HEK293 (cell line): ENCODE data around the gene TSPEAR.

Source experiments
- CTCF ChIA-PET: fragments of 350-600 bp; formaldehyde crosslinking; extraction: SDS; loops from one replicate; lab custom pipeline; 2021; ENCODE audit warnings: antibody characterized with exemption; lab: Yijun Ruan, JAX
- POLR2A ChIA-PET: fragments of 300-600 bp; formaldehyde crosslinking; extraction: SDS; loops from one replicate; lab custom pipeline; 2020; ENCODE audit warnings: antibody characterized with exemption, inconsistent platforms; lab: Yijun Ruan, JAX
- H3K27ac ChIP-seq: fragments of 200-500 bp; sonication (Bioruptor generic); 2 replicates; pipeline ENCODE4 v1.5.1; 2014; ENCODE audit warnings: low read depth, low read length, control low read depth, inconsistent platforms; ENCODE audit errors: extremely low read depth
- H3K36me3 ChIP-seq, 2 experiments: fragments of 200-500 bp in 1 of 2; sonication (Bioruptor generic) in 1 of 2; 1 replicate in 1 of 2; 2 replicates in 1 of 2; pipeline ENCODE4 v1.5.1; 2014 to 2017; ENCODE audit warnings: inconsistent platforms in 2 of 2, low read length in 2 of 2; ENCODE audit not compliant: control insufficient read depth in 2 of 2, insufficient read depth in 1 of 2
- H3K4me1 ChIP-seq: fragments of 200-500 bp; sonication (Bioruptor generic); 2 replicates; pipeline ENCODE4 v1.5.1; 2014; ENCODE audit warnings: mild to moderate bottlenecking, low read length, inconsistent platforms; ENCODE audit not compliant: control insufficient read depth, insufficient read depth
- H3K4me3 ChIP-seq: 2 replicates; pipeline ENCODE4 v1.5.1; 2011; ENCODE audit warnings: low read depth, mild to moderate bottlenecking, control low read depth, low read length, moderate library complexity
- H3K9me3 ChIP-seq: fragments of 200-500 bp; sonication (Bioruptor generic); 2 replicates; pipeline ENCODE4 v1.5.1; 2014; ENCODE audit warnings: low read depth, low read length, inconsistent platforms; ENCODE audit not compliant: control insufficient read depth, insufficient read depth
- EGR2 ChIP-seq: fragments of 450-650 bp; formaldehyde crosslinking; IDR thresholded peaks from 2 replicates; pipeline ENCODE4 v1.5.1; 2016; ENCODE audit warnings: low read depth, missing biosample characterization, missing genetic modification characterization
- GLIS1 ChIP-seq: fragments of 450-650 bp; formaldehyde crosslinking; IDR thresholded peaks from 2 replicates; pipeline ENCODE4 v1.5.1; 2016; ENCODE audit warnings: missing biosample characterization, missing genetic modification characterization
- GLIS2 ChIP-seq: fragments of 450-650 bp; formaldehyde crosslinking; IDR thresholded peaks from 2 replicates; pipeline ENCODE4 v1.5.1; 2016; ENCODE audit warnings: missing biosample characterization, missing genetic modification characterization
- IKZF3 ChIP-seq: fragments of 450-650 bp; IDR thresholded peaks from 2 replicates; pipeline ENCODE4 v1.5.0; 2018; ENCODE audit warnings: missing biosample characterization, mild to moderate bottlenecking, missing genetic modification characterization, moderate library complexity
- INSM2 ChIP-seq: fragments of 450-650 bp; formaldehyde crosslinking; IDR thresholded peaks from 2 replicates; pipeline ENCODE4 v1.5.1; 2016; ENCODE audit warnings: missing biosample characterization, missing genetic modification characterization
- KLF10 ChIP-seq: fragments of 450-650 bp; IDR thresholded peaks from 2 replicates; pipeline ENCODE4 v1.5.1; 2018; ENCODE audit warnings: missing biosample characterization, mild to moderate bottlenecking, missing genetic modification characterization
- KLF7 ChIP-seq: fragments of 450-650 bp; formaldehyde crosslinking; IDR thresholded peaks from 2 replicates; pipeline ENCODE4 v1.5.1; 2016; ENCODE audit warnings: missing biosample characterization, missing genetic modification characterization, borderline replicate concordance
- PRDM2 ChIP-seq: fragments of 450-650 bp; formaldehyde crosslinking; IDR thresholded peaks from 2 replicates; pipeline ENCODE4 v1.5.1; 2016; ENCODE audit warnings: missing biosample characterization, missing genetic modification characterization, borderline replicate concordance
- PRDM4 ChIP-seq: fragments of 450-650 bp; formaldehyde crosslinking; IDR thresholded peaks from 2 replicates; pipeline ENCODE4 v1.5.1; 2017; ENCODE audit warnings: missing biosample characterization, missing genetic modification characterization
- SALL2 ChIP-seq: fragments of 450-650 bp; formaldehyde crosslinking; IDR thresholded peaks from 2 replicates; pipeline ENCODE4 v1.5.0; 2017; ENCODE audit warnings: missing biosample characterization, mild to moderate bottlenecking, missing genetic modification characterization, borderline replicate concordance
- TRIM28 ChIP-seq: IDR thresholded peaks from 2 replicates; pipeline ENCODE4 v1.6.1; 2011; ENCODE audit warnings: low read length, control low read depth, borderline replicate concordance
- ZBTB48 ChIP-seq: fragments of 450-650 bp; formaldehyde crosslinking; IDR thresholded peaks from 2 replicates; pipeline ENCODE4 v1.5.1; 2016; ENCODE audit warnings: missing biosample characterization, missing genetic modification characterization
- ZNF10 ChIP-seq: fragments of 450-650 bp; formaldehyde crosslinking; IDR thresholded peaks from 2 replicates; pipeline ENCODE4 v1.5.1; 2017; ENCODE audit warnings: missing biosample characterization, missing genetic modification characterization
- ZNF175 ChIP-seq: fragments of 450-650 bp; formaldehyde crosslinking; IDR thresholded peaks from 2 replicates; pipeline ENCODE4 v1.5.1; 2016; ENCODE audit warnings: missing biosample characterization, missing genetic modification characterization
- ZNF214 ChIP-seq: fragments of 450-650 bp; formaldehyde crosslinking; IDR thresholded peaks from 2 replicates; pipeline ENCODE4 v1.5.1; 2017; ENCODE audit warnings: missing biosample characterization, mild to moderate bottlenecking, missing genetic modification characterization, borderline replicate concordance
- ZNF362 ChIP-seq: fragments of 450-650 bp; formaldehyde crosslinking; IDR thresholded peaks from 2 replicates; pipeline ENCODE4 v1.5.1; 2016; ENCODE audit warnings: missing biosample characterization, missing genetic modification characterization
- ZNF677 ChIP-seq: fragments of 450-650 bp; IDR thresholded peaks from 2 replicates; pipeline ENCODE4 v1.5.0; 2018; ENCODE audit warnings: missing biosample characterization, mild to moderate bottlenecking, missing genetic modification characterization, moderate library complexity
- ZNF777 ChIP-seq: fragments of 450-650 bp; formaldehyde crosslinking; IDR thresholded peaks from 2 replicates; pipeline ENCODE4 v1.5.1; 2017; ENCODE audit warnings: missing biosample characterization, missing genetic modification characterization, borderline replicate concordance
- ZNF792 ChIP-seq: fragments of 450-650 bp; formaldehyde crosslinking; IDR thresholded peaks from 2 replicates; pipeline ENCODE4 v1.5.1; 2016; ENCODE audit warnings: missing biosample characterization, missing genetic modification characterization
- ZSCAN30 ChIP-seq: fragments of 450-650 bp; IDR thresholded peaks from 2 replicates; pipeline ENCODE4 v1.5.1; 2018; ENCODE audit warnings: missing biosample characterization, mild to moderate bottlenecking, missing genetic modification characterization, moderate library complexity
- ZSCAN5A ChIP-seq: fragments of 450-650 bp; formaldehyde crosslinking; IDR thresholded peaks from 2 replicates; pipeline ENCODE4 v1.5.1; 2016; ENCODE audit warnings: missing biosample characterization, missing genetic modification characterization

The TSPEAR gene

GRCh38 chr21:44626262-44626661, 85.1 kb downstream of the TSPEAR start:
- TF ChIP-seq GLIS2 (tag by site-specific recombination) = no peak
- no peak for TF ChIP-seq PRDM2
- TF ChIP-seq, all 188 proteins: peak for 0
- H3K4me3 ChIP-seq = no peak overlapping the region
- H3K27ac ChIP-seq = no peak overlapping the region
- no peaks in the 10 kb centered on the region for H3K4me1 ChIP-seq
- CTCF ChIA-PET = interaction anchor here (0.7 kb wide), 1 partner anchor 974 kb away, joined by 3 read pairs; no protein-coding TSS in a partner anchor
- H3K36me3 ChIP-seq = no peaks in the 10 kb centered on the region
- no peaks in the 10 kb centered on the region for H3K9me3 ChIP-seq
- POLR2A ChIA-PET = no interaction called here

- Histone ChIP-seq H3K9me3 (no peaks in the 10 kb centered on the region), H3K4me1 (no peaks in the 10 kb centered on the region), H3K36me3 (no peaks in the 10 kb centered on the region), H3K27ac (no peak overlapping the region), H3K4me3 (no peak overlapping the region)
- ChIA-PET POLR2A (no interaction called here), CTCF (interaction anchor here (0.7 kb wide), 1 partner anchor 975 kb away, joined by 3 read pairs; no protein-coding TSS in a partner anchor)
- no peak for TF ChIP-seq ZNF362 (tag by site-specific recombination)
- TF ChIP-seq TRIM28 = no peak
- TF ChIP-seq ZBTB48 (tag by site-specific recombination) = no peak
- TF ChIP-seq ZNF792 = no peak
- no peak for TF ChIP-seq INSM2 (tag by site-specific recombination)
- TF ChIP-seq KLF7 = no peak
- TF ChIP-seq PRDM4 (tag by site-specific recombination) = no peak
- no peak for TF ChIP-seq GLIS1
- TF ChIP-seq SALL2 (tag by site-specific recombination) = no peak
- TF ChIP-seq ZNF175 (tag by site-specific recombination) = no peak
- TF ChIP-seq IKZF3 (tag by site-specific recombination) = no peak
- TF ChIP-seq EGR2 (tag by site-specific recombination) = no peak
- no peak for TF ChIP-seq ZNF214 (tag by site-specific recombination)
- TF ChIP-seq ZNF677 (tag by site-specific recombination) = no peak
- no peak for TF ChIP-seq ZSCAN30
- no peak for TF ChIP-seq ZSCAN5A (tag by site-specific recombination)
- no peak for TF ChIP-seq KLF10 (tag by site-specific recombination)
- no peak for TF ChIP-seq ZNF10 (tag by site-specific recombination)
- TF ChIP-seq ZNF777 (tag by site-specific recombination) = no peak
These were observed 85.6 kb downstream of the TSPEAR start for GRCh38 chr21:44625756-44626155.
